IMR-90 (cell line): Measurements from ENCODE around the gene CDON.

ENCODE experiments used
- BHLHE40 ChIP-seq: fragments of 150-350 bp; IDR thresholded peaks from 2 replicates; pipeline ENCODE4 v1.6.1; 2016; ENCODE audit warnings: mild to moderate bottlenecking, low read depth, low read length
- CEBPB ChIP-seq: IDR thresholded peaks from 2 replicates; pipeline ENCODE4 v1.6.1; 2012; ENCODE audit warnings: low read depth, low read length, improper control_type of control experiment
- MAZ ChIP-seq: IDR thresholded peaks from 2 replicates; pipeline ENCODE4 v1.6.1; 2012; ENCODE audit warnings: low read depth, mild to moderate bottlenecking, low read length, improper control_type of control experiment, moderate library complexity, borderline replicate concordance
- POLR2A ChIP-seq: IDR thresholded peaks from 2 replicates; pipeline ENCODE4 v1.6.1; 2012; ENCODE audit warnings: mild to moderate bottlenecking, low read depth, low read length
- RAD21 ChIP-seq: IDR thresholded peaks from 2 replicates; pipeline ENCODE4 v1.6.1; 2012; ENCODE audit warnings: low read length, improper control_type of control experiment
- RCOR1 ChIP-seq: IDR thresholded peaks from 2 replicates; pipeline ENCODE4 v1.6.1; 2012; ENCODE audit warnings: mild to moderate bottlenecking, low read length, improper control_type of control experiment; ENCODE audit not compliant: insufficient replicate concordance
- RFX5 ChIP-seq: IDR thresholded peaks from 2 replicates; pipeline ENCODE4 v1.8.0; 2012; ENCODE audit warnings: low read depth, mild to moderate bottlenecking, low read length, moderate library complexity
- TF ChIP-seq, protein P1 (sequence below): conservative IDR thresholded peaks from 2 replicates; pipeline ENCODE4 v1.5.1; 2012; ENCODE audit warnings: mild to moderate bottlenecking, low read depth, low read length, improper control_type of control experiment

DNA sequence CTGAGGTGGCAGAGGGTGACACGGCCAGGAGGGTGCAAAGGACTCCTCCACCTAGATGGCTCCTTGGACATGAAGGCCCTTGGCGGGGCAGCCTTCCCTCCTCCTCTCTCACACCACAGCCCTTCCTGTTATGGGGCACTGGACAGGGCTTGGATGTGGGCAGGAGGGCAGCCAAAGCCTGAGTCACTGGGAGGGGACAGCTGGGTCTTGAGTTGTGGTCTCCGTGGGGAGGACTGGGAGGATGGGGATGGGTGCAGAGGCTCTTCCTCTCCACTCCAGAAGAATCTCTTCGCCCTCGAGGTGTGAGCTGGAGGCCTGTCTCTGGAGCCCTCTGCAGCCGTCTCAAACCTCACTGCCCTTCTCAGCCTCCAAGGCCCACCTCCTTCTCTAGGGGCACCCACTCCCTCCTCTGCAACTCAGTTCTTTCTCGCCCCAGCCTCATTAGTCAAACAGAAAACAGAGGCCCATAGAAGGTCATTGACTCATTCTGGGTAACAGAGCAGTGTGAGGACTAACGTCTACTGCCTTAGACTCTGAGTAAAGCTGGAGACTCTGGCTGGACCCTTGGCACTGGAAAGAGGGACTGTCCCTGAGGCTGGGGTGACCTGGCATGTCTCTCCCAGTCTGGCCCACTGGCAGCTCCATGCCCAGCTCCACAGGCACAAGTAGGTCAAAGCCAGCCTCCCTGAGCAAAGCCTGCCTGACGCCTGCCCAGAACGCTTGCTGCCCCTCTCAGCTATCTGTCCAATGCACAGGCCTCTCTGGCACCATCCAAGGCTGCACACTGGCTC is 47.5 kb upstream of the CDON start:
- TF ChIP-seq, protein P1, sequence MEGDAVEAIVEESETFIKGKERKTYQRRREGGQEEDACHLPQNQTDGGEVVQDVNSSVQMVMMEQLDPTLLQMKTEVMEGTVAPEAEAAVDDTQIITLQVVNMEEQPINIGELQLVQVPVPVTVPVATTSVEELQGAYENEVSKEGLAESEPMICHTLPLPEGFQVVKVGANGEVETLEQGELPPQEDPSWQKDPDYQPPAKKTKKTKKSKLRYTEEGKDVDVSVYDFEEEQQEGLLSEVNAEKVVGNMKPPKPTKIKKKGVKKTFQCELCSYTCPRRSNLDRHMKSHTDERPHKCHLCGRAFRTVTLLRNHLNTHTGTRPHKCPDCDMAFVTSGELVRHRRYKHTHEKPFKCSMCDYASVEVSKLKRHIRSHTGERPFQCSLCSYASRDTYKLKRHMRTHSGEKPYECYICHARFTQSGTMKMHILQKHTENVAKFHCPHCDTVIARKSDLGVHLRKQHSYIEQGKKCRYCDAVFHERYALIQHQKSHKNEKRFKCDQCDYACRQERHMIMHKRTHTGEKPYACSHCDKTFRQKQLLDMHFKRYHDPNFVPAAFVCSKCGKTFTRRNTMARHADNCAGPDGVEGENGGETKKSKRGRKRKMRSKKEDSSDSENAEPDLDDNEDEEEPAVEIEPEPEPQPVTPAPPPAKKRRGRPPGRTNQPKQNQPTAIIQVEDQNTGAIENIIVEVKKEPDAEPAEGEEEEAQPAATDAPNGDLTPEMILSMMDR, result no peak
- TF ChIP-seq POLR2A, result no peak
- TF ChIP-seq BHLHE40, result no peak
- TF ChIP-seq RCOR1, result no peak
- no peak for TF ChIP-seq MAZ
- TF ChIP-seq RFX5, result no peak
- no peak for TF ChIP-seq RAD21
- no peak for TF ChIP-seq CEBPB
